Activated gamma-delta T cell (primary cell): ENCODE results near the gene SREK1IP1.

Experiments
- DNase-seq: peaks from one replicate; lab custom pipeline; 2025; lab: John Stamatoyannopoulos, UW
- total RNA-seq, 2 donors: gene quantifications; one replicate each; lab custom pipeline; 2026; lab: John Stamatoyannopoulos, UW

Gene SREK1IP1
- 46.5 to 54.5 reads per million in 2 donors for total RNA-seq

- peak; percentile 36 for DNase-seq
Measured at GRCh38 chr5:64768358-64769312, at the start of gene SREK1IP1, which contains the start of gene CWC27. Gene SREK1IP1 (minus strand): TSS chr5:64768691. CDS start chr5:64768517, 174 bp downstream. Gene CWC27 (plus strand): TSS chr5:64768930. CDS start chr5:64769147, 217 bp downstream.

- DNase-seq = no peak
Measured at GRCh38 chr5:64818245-64818644, 49.8 kb upstream of the SREK1IP1 start.

- DNase-seq = no peak
Measured at GRCh38 chr5:64814073-64814472, 45.6 kb upstream of the SREK1IP1 start.

GRCh38 chr5:64811050-64811640 lies 42.7 kb upstream of the SREK1IP1 start:
- DNase-seq = no peak

GRCh38 chr5:64807520-64807919 lies 39.0 kb upstream of the SREK1IP1 start:
- DNase-seq = no peak

- no peak for DNase-seq
Measured at GRCh38 chr5:64806537-64806936, 38.0 kb upstream of the SREK1IP1 start.

- DNase-seq = no peak
Measured at GRCh38 chr5:64800926-64801325, 32.4 kb upstream of the SREK1IP1 start.

- no peak for DNase-seq
Measured at GRCh38 chr5:64796301-64796700, 27.8 kb upstream of the SREK1IP1 start.

- no peak for DNase-seq
Measured at GRCh38 chr5:64794053-64794770, 25.7 kb upstream of the SREK1IP1 start.

GRCh38 chr5:64792469-64792868 lies 24.0 kb upstream of the SREK1IP1 start:
- no peak for DNase-seq

GRCh38 chr5:64790210-64790609 lies 21.7 kb upstream of the SREK1IP1 start:
- no peak for DNase-seq

GRCh38 chr5:64789457-64789856 lies 21.0 kb upstream of the SREK1IP1 start:
- no peak for DNase-seq

- DNase-seq = no peak
Measured at GRCh38 chr5:64788156-64788555, 19.7 kb upstream of the SREK1IP1 start.

GRCh38 chr5:64786372-64786771 lies 17.9 kb upstream of the SREK1IP1 start:
- no peak for DNase-seq

- no peak for DNase-seq
Measured at GRCh38 chr5:64784451-64785025, 16.0 kb upstream of the SREK1IP1 start.

GRCh38 chr5:64775291-64775690 lies 6.8 kb upstream of the SREK1IP1 start:
- no peak for DNase-seq

- DNase-seq = no peak
Measured at GRCh38 chr5:64773533-64773932, 5.0 kb upstream of the SREK1IP1 start.

- no peak for DNase-seq
Measured at GRCh38 chr5:64771736-64772135, 3.2 kb upstream of the SREK1IP1 start.

GRCh38 chr5:64769855-64770254 lies 1.4 kb upstream of the SREK1IP1 start:
- no peak for DNase-seq

- no peak for DNase-seq
Measured at GRCh38 chr5:64767959-64768357, 533 bp downstream of the SREK1IP1 start.

- DNase-seq = no peak
Measured at GRCh38 chr5:64766941-64767340, 1.6 kb downstream of the SREK1IP1 start.
